H1 (cell line): ENCODE results near the gene LTA. TPM values are rescaled to one million over a fixed set of nuclear protein-coding genes. Genes with fewer than 3 reads are reported as not detected.

Source experiments
- CTCF ChIA-PET: fragments of 300-600 bp; sonication (Branson Sonifier 250); formaldehyde crosslinking; loops from one replicate; lab custom pipeline; 2021; ENCODE audit not compliant: partially characterized antibody; lab: Charles Lee
- POLR2A ChIA-PET: fragments of 300-600 bp; sonication (Branson Sonifier 250); formaldehyde crosslinking; loops from one replicate; lab custom pipeline; 2021; ENCODE audit warnings: inconsistent platforms; ENCODE audit not compliant: partially characterized antibody; lab: Charles Lee
- DNase-seq, 2 experiments: peaks; one replicate each; pipeline versions ENCODE4 v3.0.0 to v3.0.0-alpha.2; 2010 to 2022; ENCODE audit warnings: low spot score in 2 of 2, low read depth in 1 of 2, mixed read lengths in 1 of 2
- FAIRE-seq: peaks from 2 replicates; lab custom pipeline; 2011; peaks lifted over from hg19 to GRCh38; lab: Jason Lieb, UNC
- H2AFZ ChIP-seq: 2 replicates; pipeline ENCODE4 v1.8.1; 2012; ENCODE audit warnings: low read length, inconsistent platforms
- H2AK5ac ChIP-seq: 2 replicates; pipeline ENCODE4 v1.6.1; 2013; ENCODE audit warnings: low read depth, low read length
- H2BK120ac ChIP-seq: replicated peaks from 2 replicates; pipeline ENCODE3; 2013; ENCODE audit warnings: low read depth, low read length, inconsistent platforms
- H2BK12ac ChIP-seq: 2 replicates; pipeline ENCODE4 v1.6.1; 2013; ENCODE audit warnings: low read depth, low read length
- H2BK15ac ChIP-seq: 2 replicates; pipeline ENCODE4 v1.6.1; 2013; ENCODE audit warnings: low read length
- H2BK20ac ChIP-seq: 2 replicates; pipeline ENCODE4 v1.6.1; 2013; ENCODE audit warnings: low read length
- H2BK5ac ChIP-seq: 2 replicates; pipeline ENCODE4 v1.6.1; 2013; ENCODE audit warnings: low read depth, low read length
- H3K14ac ChIP-seq: 2 replicates; pipeline ENCODE4 v1.6.1; 2013; ENCODE audit warnings: inconsistent platforms; ENCODE audit not compliant: insufficient read length
- H3K18ac ChIP-seq: 2 replicates; pipeline ENCODE4 v1.6.1; 2013; ENCODE audit warnings: low read length; ENCODE audit errors: extremely low read depth
- H3K23ac ChIP-seq: 2 replicates; pipeline ENCODE4 v1.6.1; 2013; ENCODE audit warnings: inconsistent platforms; ENCODE audit not compliant: insufficient read length
- H3K23me2 ChIP-seq: 2 replicates; pipeline ENCODE4 v1.6.1; 2013; ENCODE audit warnings: low read depth, low read length
- H3K27ac ChIP-seq: 2 replicates; pipeline ENCODE4 v1.6.1; 2011; ENCODE audit warnings: low read depth, low read length, inconsistent platforms
- H3K27me3 ChIP-seq, 4 experiments: replicated peaks in 1 of 4; 1 replicate in 1 of 4; 2 replicates in 3 of 4; pipeline versions ENCODE4 v1.6.1 to v1.8.1; 2011 to 2013; ENCODE audit warnings: low read length in 3 of 4, mild to moderate bottlenecking in 3 of 4, inconsistent platforms in 2 of 4, mixed read lengths in 2 of 4, moderate library complexity in 1 of 4; ENCODE audit not compliant: control insufficient read depth in 3 of 4, insufficient read depth in 3 of 4; ENCODE audit errors: extremely low read depth in 1 of 4
- H3K36me3 ChIP-seq, 4 experiments: 2 replicates each; pipeline versions ENCODE4 v1.6.1 to v1.8.1; 2011 to 2013; ENCODE audit warnings: mild to moderate bottlenecking in 4 of 4, low read length in 3 of 4, moderate library complexity in 2 of 4, control low read depth in 1 of 4, inconsistent platforms in 1 of 4; ENCODE audit not compliant: insufficient read depth in 4 of 4, control insufficient read depth in 2 of 4
- H3K4ac ChIP-seq: replicated peaks from 2 replicates; pipeline ENCODE3; 2013; ENCODE audit warnings: low read length, low read depth, mixed read lengths, inconsistent platforms; ENCODE audit not compliant: insufficient read length
- H3K4me1 ChIP-seq, 4 experiments: replicated peaks in 1 of 4; 1 replicate in 1 of 4; 2 replicates in 3 of 4; pipeline versions ENCODE4 v1.6.1 to v1.8.1; 2011 to 2013; ENCODE audit warnings: low read length in 3 of 4, inconsistent platforms in 2 of 4, mixed read lengths in 1 of 4; ENCODE audit not compliant: insufficient read depth in 4 of 4, control insufficient read depth in 3 of 4
- H3K4me2 ChIP-seq, 2 experiments: 2 replicates each; pipeline versions ENCODE4 v1.6.1 to v1.8.1; 2011 to 2013; ENCODE audit warnings: low read depth in 2 of 2, low read length in 2 of 2, control low read depth in 1 of 2, inconsistent platforms in 1 of 2, mild to moderate bottlenecking in 1 of 2; ENCODE audit not compliant: insufficient read depth in 1 of 2
- H3K4me3 ChIP-seq, 4 experiments: fragments of 200-600, 300-600 bp in 1 of 4; sonication (generic), shearing (Covaris generic), sonication (Bioruptor Twin) in 1 of 4; 2 replicates each; pipeline versions ENCODE4 v1.5.1 to v1.8.1; 2011 to 2016; ENCODE audit warnings: low read length in 4 of 4, low read depth in 3 of 4, control low read depth in 2 of 4, inconsistent platforms in 2 of 4, mild to moderate bottlenecking in 2 of 4, mixed read lengths in 1 of 4, moderate library complexity in 1 of 4; ENCODE audit not compliant: insufficient read depth in 2 of 4; ENCODE audit errors: extremely low read depth in 1 of 4
- H3K56ac ChIP-seq: replicated peaks from 2 replicates; pipeline ENCODE3; 2013; ENCODE audit warnings: low read depth, mild to moderate bottlenecking, mixed read lengths, low read length, inconsistent platforms; ENCODE audit not compliant: insufficient read length
- H3K79me1 ChIP-seq: 2 replicates; pipeline ENCODE4 v1.6.1; 2013; ENCODE audit warnings: low read depth, low read length, control low read depth
- H3K79me2 ChIP-seq, 2 experiments: 2 replicates each; pipeline versions ENCODE4 v1.6.1 to v1.8.1; 2012 to 2013; ENCODE audit warnings: low read length in 2 of 2, mild to moderate bottlenecking in 2 of 2, inconsistent platforms in 1 of 2; ENCODE audit not compliant: insufficient read depth in 2 of 2, control insufficient read depth in 1 of 2
- H3K9ac ChIP-seq, 4 experiments: replicated peaks in 1 of 4; 1 replicate in 1 of 4; 2 replicates in 3 of 4; pipeline versions ENCODE4 v1.6.1 to v1.8.1; 2011 to 2013; ENCODE audit warnings: low read depth in 3 of 4, low read length in 3 of 4, control low read depth in 2 of 4, mild to moderate bottlenecking in 2 of 4, moderate library complexity in 2 of 4, inconsistent platforms in 1 of 4; ENCODE audit errors: extremely low read depth in 1 of 4
- H3K9me3 ChIP-seq, 2 experiments: 2 replicates each; pipeline versions ENCODE4 v1.6.1 to v1.8.1; 2012 to 2013; ENCODE audit warnings: mild to moderate bottlenecking in 2 of 2, moderate library complexity in 2 of 2, control low read depth in 1 of 2, inconsistent platforms in 1 of 2, low read depth in 1 of 2, low read length in 1 of 2, mixed read lengths in 1 of 2; ENCODE audit not compliant: insufficient read depth in 2 of 2
- H4K20me1 ChIP-seq, 2 experiments: replicated peaks in 1 of 2; 2 replicates each; pipeline versions ENCODE3 to v1.8.1; 2011 to 2013; ENCODE audit warnings: inconsistent platforms in 2 of 2, low read length in 2 of 2, mild to moderate bottlenecking in 1 of 2; ENCODE audit not compliant: insufficient read depth in 2 of 2, control insufficient read depth in 1 of 2
- H4K5ac ChIP-seq: 2 replicates; pipeline ENCODE4 v1.6.1; 2013; ENCODE audit warnings: low read length, low read depth, mixed read lengths, inconsistent platforms; ENCODE audit not compliant: insufficient read length
- H4K8ac ChIP-seq: 2 replicates; pipeline ENCODE4 v1.8.0; 2013; ENCODE audit warnings: mild to moderate bottlenecking, moderate library complexity, low read length, inconsistent platforms; ENCODE audit not compliant: insufficient read depth; ENCODE audit errors: extremely low read depth
- H4K91ac ChIP-seq: replicated peaks from 2 replicates; pipeline ENCODE3; 2013; ENCODE audit warnings: low read length, mixed read lengths, inconsistent platforms; ENCODE audit not compliant: insufficient read length
- RBBP5 ChIP-seq: IDR thresholded peaks from 2 replicates; pipeline ENCODE4 v1.7.1; 2012; ENCODE audit warnings: low read depth, mild to moderate bottlenecking, inconsistent platforms, low read length, moderate library complexity, borderline replicate concordance
- RFX5 ChIP-seq: IDR thresholded peaks from 2 replicates; pipeline ENCODE4 v1.6.1; 2011; ENCODE audit warnings: low read depth, low read length, improper control_type of control experiment, borderline replicate concordance
- WGBS, 2 experiments: shearing (Covaris generic) in 1 of 2; methylation state at CpG; one replicate each; pipeline versions ENCODE4 v1.1.6 to v1.1.7; 2013 to 2015; ENCODE audit warnings: low lambda C conversion rate in 2 of 2, mixed read lengths in 2 of 2, inconsistent platforms in 1 of 2, low coverage in 1 of 2, missing lambda C conversion rate in 1 of 2; ENCODE audit not compliant: insufficient replicate concordance in 2 of 2, insufficient coverage in 1 of 2, insufficient read length in 1 of 2; ENCODE audit errors: extremely low coverage in 1 of 2, missing lambda C conversion rate in 1 of 2; 5-methylcytosine and 5-hydroxymethylcytosine counted together
- polyA plus RNA-seq, 7 experiments: library from polyadenylated mRNA; depleted of rRNA in 3 of 7; stranded (reverse) in 5 of 7; unstranded in 2 of 7; fragments of >200 nt in 5 of 7; fragments of 200-250 nt in 2 of 7; gene quantifications; 1 replicate in 5 of 7; 2 replicates in 1 of 7; 4 replicates in 1 of 7; pipeline versions ENCODE4 v1.2.1 to v1.2.3, GENCODE V29; 2011 to 2013; ENCODE audit warnings: missing spikeins in 2 of 7, mixed read lengths in 2 of 7
- total RNA-seq: library from RNA; stranded (reverse); fragmentation: NEBNext Ultra II Directional; extraction: Animal tissue kit (Norgen Biotek cat#: 25700); gene quantifications from 2 replicates; pipeline ENCODE4 v1.2.1, GENCODE V29; 2021

The LTA gene
- total and polyA plus RNA-seq, 2 of the 8 experiments (the other 6 are each of a cell fraction or from before 2014, with no cell fraction given), result not detected

GRCh38 chr6:31581434-31582229 lies 9.5 kb downstream of the LTA start:
- Histone ChIP-seq H4K91ac (no peak overlapping the region), H3K79me1 (no peaks in the 10 kb centered on the region), H3K4me3 (peak overlapping the region; percentile 54 to 89 (median 80)), H3K4me1 (peaks cover 0 to 6% (median 6%) of the 10 kb centered on the region in 4 experiments; a peak in 6 of 7 replicates), H3K23ac (no peak overlapping the region), H3K56ac (peak overlapping the region; percentile 32), H2BK120ac (no peak overlapping the region), H2BK5ac (peak overlapping the region; percentile 35; the same call in 1 of the 2 replicates), H2BK12ac (peak overlapping the region; percentile 75; the same call in 1 of the 2 replicates), H3K4ac (peak overlapping the region; percentile 61), H3K14ac (no peak overlapping the region), H4K8ac (no peak overlapping the region; the same call in 1 of the 2 replicates), H3K27ac (no peak overlapping the region), H3K27me3 (peaks cover 0 to 8% (median 7%) of the 10 kb centered on the region in 4 experiments; a peak in 5 of 7 replicates), H2AFZ (peak overlapping the region; percentile 79), H3K36me3 (no peaks in the 10 kb centered on the region), H3K79me2 (no peaks in the 10 kb centered on the region), H2BK15ac (0 out of 2 replicates have a peak overlapping the region, but pooled peaks have one; percentile 88), H4K5ac (no peak overlapping the region), H4K20me1 (no peaks in the 10 kb centered on the region), H3K18ac (peak overlapping the region; percentile 71), H2AK5ac (no peak overlapping the region; the same call in 1 of the 2 replicates), H2BK20ac (0 out of 2 replicates have a peak overlapping the region, but pooled peaks have one; percentile 3), H3K4me2 (peak overlapping the region; percentile 62 to 84), H3K23me2 (peaks cover 9% of the 10 kb centered on the region; the same call in 1 of the 2 replicates), H3K9ac (peak overlapping the region in 3 of 4 experiments; percentile 22 to 57 (median 51); a peak in 5 of 7 replicates), H3K9me3 (no peaks in the 10 kb centered on the region)
- POLR2A ChIA-PET, result interaction anchor here (0.8 to 12.2 kb wide), 14 partner anchors 11 to 83 kb away, joined by 3 to 110 read pairs (median 5); partner anchors contain the start of genes ATP6V1G2, DDX39B, GPANK1 and MCCD1
- 30% methylated on average over 21 of the region's 21 CpGs; no CpG with 5 or more reads in 1 of the 2 experiments for WGBS, 2 experiments
- no peak for FAIRE-seq
- TF ChIP-seq RFX5, result no peak; the same call in 1 of the 2 replicates
- 0 out of 2 replicates have a peak, but pooled peaks have one; percentile 31 for TF ChIP-seq RBBP5
- DNase-seq, result no peak
- CTCF ChIA-PET, result interaction anchor here (0.9 to 22.0 kb wide), 8 partner anchors 0 to 44 kb away, joined by 3 to 640 read pairs (median 34); partner anchors contain the start of genes ATP6V1G2, DDX39B, LST1 and LTB
